Ectodermal cell (in vitro differentiated cells): Measurements from ENCODE around the gene FUT7.

Experiments
- H3K27ac ChIP-seq: 2 replicates; pipeline ENCODE4 v1.7.0; 2013; ENCODE audit warnings: mild to moderate bottlenecking, low read depth, low read length; ENCODE audit not compliant: insufficient read depth, poor library complexity, severe bottlenecking
- H3K27me3 ChIP-seq: 2 replicates; pipeline ENCODE4 v1.7.0; 2013; ENCODE audit warnings: mild to moderate bottlenecking, low read length; ENCODE audit not compliant: insufficient read depth, control insufficient read depth, poor library complexity, severe bottlenecking
- H3K36me3 ChIP-seq: one replicate; pipeline ENCODE4 v1.7.0; 2013; ENCODE audit warnings: low read length; ENCODE audit not compliant: control insufficient read depth, insufficient read depth
- H3K4me1 ChIP-seq: one replicate; pipeline ENCODE4 v1.7.0; 2013; ENCODE audit warnings: low read length; ENCODE audit not compliant: control insufficient read depth, insufficient read depth
- H3K4me3 ChIP-seq: 2 replicates; pipeline ENCODE4 v1.7.0; 2013; ENCODE audit warnings: low read depth, low read length, control low read depth; ENCODE audit not compliant: insufficient read depth
- H3K9me3 ChIP-seq: 2 replicates; pipeline ENCODE4 v1.7.0; 2013; ENCODE audit warnings: mild to moderate bottlenecking, low read length, moderate library complexity; ENCODE audit not compliant: control insufficient read depth
- WGBS, 2 experiments: methylation state at CpG; one replicate each; pipeline ENCODE4 v1.1.7; 2013; ENCODE audit warnings: missing lambda C conversion rate in 2 of 2; 5-methylcytosine and 5-hydroxymethylcytosine counted together

The FUT7 gene

DNA sequence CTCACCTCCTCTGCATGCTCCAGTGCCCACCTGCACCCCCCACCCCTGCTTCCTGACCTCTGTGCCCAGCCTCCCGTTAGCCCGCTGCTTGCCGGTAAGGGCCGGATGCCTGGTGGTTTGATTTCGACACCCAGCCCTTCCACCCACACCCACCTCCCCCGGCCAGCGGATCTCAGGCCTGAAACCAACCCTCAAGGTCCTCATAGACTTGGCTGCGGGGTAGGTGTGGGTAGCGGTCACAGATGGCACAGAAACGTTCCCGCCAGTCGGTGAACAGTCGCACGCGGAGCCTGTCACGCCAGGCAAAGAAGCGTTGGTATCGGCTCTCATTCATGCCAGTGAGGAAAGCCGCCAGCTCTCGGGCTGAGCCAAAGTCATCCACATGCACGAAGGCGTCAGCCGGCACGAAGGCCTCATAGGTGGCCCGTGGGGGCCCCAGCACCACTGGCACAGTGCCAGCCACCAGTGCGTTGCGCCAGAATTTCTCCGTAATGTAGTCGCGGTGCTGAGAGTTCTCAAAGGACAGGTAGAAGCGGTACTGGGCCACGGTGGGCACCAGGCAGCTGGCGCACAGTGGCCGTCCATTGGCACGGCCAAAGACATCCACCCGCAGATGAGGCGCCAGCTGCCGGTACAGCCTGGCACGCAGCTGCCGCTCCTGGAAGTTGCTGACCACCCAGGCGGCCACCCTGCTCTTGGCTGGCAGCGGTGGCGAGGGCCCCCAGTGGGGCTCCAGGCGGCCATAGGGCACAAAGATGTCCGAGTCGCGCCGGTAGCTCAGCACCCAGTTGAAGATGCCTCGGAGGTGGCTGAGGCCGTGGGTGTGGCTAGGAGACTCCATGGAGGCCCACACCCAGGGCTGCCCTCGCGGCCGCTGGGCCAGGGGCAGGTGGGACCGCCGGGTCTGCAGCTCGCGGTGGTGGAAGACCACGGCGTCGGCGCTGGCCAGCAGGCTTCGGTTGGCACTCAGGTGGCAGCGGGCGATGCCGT, 1.1 kb downstream of the FUT7 start:
- Histone ChIP-seq H3K4me3 (no peak overlapping the region), H3K27ac (no peak overlapping the region), H3K4me1 (peaks cover 22% of the 10 kb centered on the region), H3K36me3 (no peaks in the 10 kb centered on the region), H3K9me3 (no peaks in the 10 kb centered on the region), H3K27me3 (peaks cover 24% of the 10 kb centered on the region)
- 95% methylated on average over 65 of the region's 65 CpGs for WGBS, 2 experiments

- H3K4me1 ChIP-seq, result peaks cover 30% of the 10 kb centered on the region
- no peak overlapping the region for H3K4me3 ChIP-seq
- no peaks in the 10 kb centered on the region for H3K9me3 ChIP-seq
- H3K27ac ChIP-seq, result no peak overlapping the region
- peaks cover 24% of the 10 kb centered on the region for H3K27me3 ChIP-seq
- WGBS, 2 experiments, result 91 to 93% methylated on average over 15 of the region's 15 CpGs
- no peaks in the 10 kb centered on the region for H3K36me3 ChIP-seq
Observed at GRCh38 chr9:137030006-137030405, 1.9 kb downstream of the FUT7 start.

DNA sequence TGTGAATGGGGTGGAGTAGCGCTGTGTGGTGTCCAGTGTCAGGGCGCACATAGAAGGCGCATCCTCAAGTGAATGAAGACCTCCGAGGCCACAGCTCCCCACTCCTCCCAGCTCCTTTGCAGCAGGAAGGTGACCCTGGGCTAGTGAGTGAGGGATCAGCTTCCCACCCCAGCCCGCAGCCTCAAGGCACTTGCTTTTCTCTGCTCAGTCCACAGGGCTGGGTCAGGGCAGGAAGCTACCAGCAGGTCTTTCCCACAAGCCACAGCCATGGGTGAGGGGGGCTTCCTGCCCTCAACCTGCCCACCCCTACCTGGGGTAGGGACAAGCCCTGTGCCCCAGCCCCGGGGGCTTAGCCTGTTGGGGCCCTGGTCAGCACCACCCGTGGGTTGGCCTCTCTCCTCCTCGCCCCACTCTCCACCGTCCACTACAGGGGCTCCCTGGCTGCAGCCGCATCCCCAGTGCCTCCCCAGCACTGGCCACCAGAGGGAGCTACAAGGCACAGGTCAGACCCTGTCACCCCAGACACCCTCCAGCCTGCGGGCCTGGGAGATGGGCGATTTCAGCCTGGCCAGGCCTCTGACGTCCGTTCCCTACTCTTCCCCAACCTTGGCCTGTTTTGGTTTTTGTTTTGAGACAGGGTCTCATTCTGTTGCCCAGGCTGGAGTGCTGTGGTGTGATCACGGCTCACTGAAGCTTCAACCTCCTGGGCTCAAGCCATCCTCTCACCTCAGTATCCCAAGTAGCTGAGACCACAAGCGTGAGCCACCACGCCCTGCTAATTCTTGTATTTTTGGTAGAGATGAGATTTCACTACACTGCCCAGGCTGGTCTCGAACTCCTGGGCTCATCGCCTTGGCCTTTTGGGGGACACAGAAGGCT, 2.6 kb downstream of the FUT7 start:
- H3K36me3 ChIP-seq, result no peaks in the 10 kb centered on the region
- H3K9me3 ChIP-seq, result no peaks in the 10 kb centered on the region
- 46 to 47% methylated on average over 19 of the region's 19 CpGs for WGBS, 2 experiments
- peaks cover 19% of the 10 kb centered on the region for H3K27me3 ChIP-seq
- H3K27ac ChIP-seq, result no peak overlapping the region
- peaks cover 32% of the 10 kb centered on the region for H3K4me1 ChIP-seq
- H3K4me3 ChIP-seq, result peak overlapping the region; percentile 56

DNA sequence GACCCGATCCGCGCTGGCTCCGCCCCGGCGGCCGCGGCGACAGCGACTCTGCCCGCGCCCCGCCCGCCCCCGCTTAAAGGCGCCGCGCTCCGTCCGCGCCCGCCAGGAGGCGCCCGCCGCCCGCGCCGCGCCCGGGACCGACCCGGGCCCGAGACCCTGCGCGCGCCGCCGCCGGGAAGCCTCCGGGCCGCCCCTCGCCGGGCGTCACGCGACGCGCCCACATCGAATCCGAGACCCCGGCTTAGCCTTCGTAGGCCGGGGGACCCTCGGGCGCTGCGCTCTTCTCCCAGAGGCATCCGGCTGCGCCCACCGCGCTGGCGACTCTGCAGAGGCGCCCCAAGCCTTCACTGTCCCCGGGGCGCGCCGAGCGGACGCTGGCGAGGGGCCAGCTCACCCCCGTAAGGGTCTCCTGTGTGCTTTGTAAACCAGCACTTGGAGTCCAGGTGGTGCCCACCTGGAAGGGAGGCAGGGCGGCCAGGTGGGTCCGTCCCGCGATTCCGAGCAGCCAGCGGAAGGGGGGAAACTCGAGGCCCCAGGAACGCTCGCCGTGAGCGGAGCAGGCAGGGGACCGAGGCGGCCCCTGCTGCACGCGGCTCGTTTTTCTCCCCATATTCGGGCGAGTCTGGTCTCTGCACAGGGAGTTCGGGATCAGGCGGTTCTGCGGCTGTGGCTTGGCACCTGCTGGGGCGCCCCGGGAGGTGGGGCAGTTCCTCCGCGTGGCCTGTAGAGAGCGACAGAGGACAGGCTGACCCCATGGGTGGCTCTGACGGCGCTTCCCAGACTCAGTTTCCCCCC, 3.4 kb downstream of the FUT7 start:
- Histone ChIP-seq H3K4me3 (peak overlapping the region; percentile 56), H3K9me3 (no peaks in the 10 kb centered on the region), H3K4me1 (peaks cover 41% of the 10 kb centered on the region), H3K27ac (no peak overlapping the region), H3K27me3 (peaks cover 19% of the 10 kb centered on the region), H3K36me3 (no peaks in the 10 kb centered on the region)
- 4% methylated on average over 98 of the region's 98 CpGs for WGBS, 2 experiments

DNA sequence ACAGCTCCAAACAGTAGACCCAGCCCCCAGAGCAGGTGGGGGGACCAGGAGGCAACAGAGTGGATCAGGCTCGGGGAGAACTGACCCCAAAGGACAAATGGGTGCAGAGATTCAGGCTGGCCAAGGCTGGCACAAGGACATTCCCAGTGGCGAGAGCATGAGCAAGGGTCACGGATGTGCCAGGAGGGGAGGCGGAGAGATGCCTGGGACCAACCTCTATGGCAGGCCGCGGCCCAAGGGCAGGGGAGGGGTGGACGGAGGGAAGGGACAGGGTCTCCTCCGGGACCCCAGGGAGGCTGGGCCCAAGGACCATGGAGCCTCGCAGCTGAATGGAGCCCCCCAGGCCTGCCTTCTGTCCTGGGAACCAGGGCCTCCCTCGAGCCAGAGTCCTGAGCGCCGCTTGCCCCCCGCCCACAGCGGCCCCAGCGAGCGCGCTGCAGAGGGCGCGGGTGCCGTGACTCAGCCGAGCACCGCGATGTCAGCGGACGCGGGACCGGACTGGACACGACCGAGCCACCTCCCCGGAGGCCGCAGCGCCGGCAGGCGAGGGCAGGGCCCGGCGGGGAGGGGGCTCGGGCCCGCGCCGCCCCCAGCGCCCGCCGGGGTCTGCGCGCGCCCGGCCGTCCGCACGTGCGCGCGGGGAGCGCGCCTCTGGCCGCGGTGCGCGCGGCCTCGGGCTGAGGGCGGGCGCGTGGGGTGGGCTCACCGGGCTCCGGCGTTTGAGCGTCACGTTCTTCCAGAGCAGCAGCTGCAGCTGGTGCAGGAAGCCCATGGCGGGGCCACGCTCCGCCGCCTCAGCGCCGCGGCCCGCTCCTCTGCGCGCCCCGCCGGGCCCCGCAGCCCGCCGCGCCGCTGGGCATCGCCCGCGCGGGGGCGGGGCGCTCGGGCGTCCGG, 4.3 kb downstream of the FUT7 start, which contains the start of gene ABCA2:
TSS of gene ABCA2 (minus strand) at position 869 of the 894 bp plus-strand sequence. CDS start at position 772, 97 bp downstream.
- Histone ChIP-seq H3K4me1 (peaks cover 48% of the 10 kb centered on the region), H3K9me3 (no peaks in the 10 kb centered on the region), H3K27me3 (peaks cover 19% of the 10 kb centered on the region), H3K4me3 (peak within 1 kb of the TSS; percentile 56), H3K36me3 (no peaks in the 10 kb centered on the region), H3K27ac (no peak within 1 kb of the TSS)
- WGBS, 2 experiments, result 5% methylated on average over 95 of the region's 95 CpGs

- Histone ChIP-seq H3K4me3 (no peak overlapping the region), H3K36me3 (no peaks in the 10 kb centered on the region), H3K4me1 (peaks cover 48% of the 10 kb centered on the region), H3K27ac (no peak overlapping the region), H3K27me3 (peaks cover 19% of the 10 kb centered on the region), H3K9me3 (no peaks in the 10 kb centered on the region)
- whole genome bisulfite sequencing, 2 experiments, result 95 to 97% methylated on average over 4 of the region's 4 CpGs
Observed at GRCh38 chr9:137026828-137027227, 5.1 kb downstream of the FUT7 start.

GRCh38 chr9:137026384-137026783, 5.5 kb downstream of the FUT7 start:
- H3K4me3 ChIP-seq, result no peak overlapping the region
- H3K36me3 ChIP-seq, result no peaks in the 10 kb centered on the region
- WGBS, 2 experiments, result 91 to 92% methylated on average over 2 of the region's 2 CpGs

GRCh38 chr9:137025517-137025966, 6.3 kb downstream of the FUT7 start:
- Histone ChIP-seq H3K27me3 (peaks cover 19% of the 10 kb centered on the region), H3K9me3 (no peaks in the 10 kb centered on the region), H3K36me3 (no peaks in the 10 kb centered on the region), H3K4me3 (no peak overlapping the region), H3K27ac (no peak overlapping the region), H3K4me1 (peaks cover 48% of the 10 kb centered on the region)
- WGBS, 2 experiments, result 76 to 77% methylated on average over 21 of the region's 21 CpGs

More at GRCh38 chr9:137026384-137026783, 5.5 kb downstream of the FUT7 start:
- peaks cover 48% of the 10 kb centered on the region for H3K4me1 ChIP-seq
- H3K27ac ChIP-seq, result no peak overlapping the region
- no peaks in the 10 kb centered on the region for H3K9me3 ChIP-seq
- H3K27me3 ChIP-seq, result peaks cover 19% of the 10 kb centered on the region

DNA sequence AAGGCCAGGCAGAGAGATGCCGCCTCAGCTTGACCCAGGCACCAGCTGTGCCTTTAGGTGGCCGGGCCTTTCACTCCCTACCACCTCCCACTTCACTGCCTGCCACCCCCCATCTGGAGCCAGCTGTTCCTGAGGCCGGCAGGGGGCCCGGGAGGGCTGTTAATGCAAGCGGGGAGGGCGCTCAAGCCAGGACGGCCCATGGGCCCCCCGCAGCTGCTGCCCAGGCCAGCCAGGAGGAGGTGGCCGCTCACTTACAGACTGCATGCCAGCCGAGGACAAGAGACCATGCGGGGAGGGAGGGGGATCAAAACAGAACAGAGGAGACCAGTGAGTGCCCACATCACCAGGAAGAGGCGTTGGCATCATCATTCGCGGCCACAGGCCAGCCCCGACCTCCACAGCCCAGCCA, 8.3 kb downstream of the FUT7 start:
- H3K27me3 ChIP-seq, result peaks cover 11% of the 10 kb centered on the region
- peaks cover 41% of the 10 kb centered on the region for H3K4me1 ChIP-seq
- H3K4me3 ChIP-seq, result no peak overlapping the region
- H3K27ac ChIP-seq, result peak overlapping the region; percentile 40
- H3K9me3 ChIP-seq, result no peaks in the 10 kb centered on the region
- no peaks in the 10 kb centered on the region for H3K36me3 ChIP-seq
- 77 to 81% methylated on average over 15 of the region's 15 CpGs for WGBS, 2 experiments
